HG03571 (cell line): Measurements from ENCODE around the gene RPRML.
"Not testable (repeated sequence)": the region's sequence is repeated elsewhere in the genome, so short reads cannot be mapped to it uniquely, and the experiment has no call there.

Source experiments
- ATAC-seq: cut with Tn5 transposase; IDR thresholded peaks from one replicate; pipeline ENCODE4 v1.9.1; 2021; ENCODE audit not compliant: unreplicated experiment

The RPRML gene

DNA sequence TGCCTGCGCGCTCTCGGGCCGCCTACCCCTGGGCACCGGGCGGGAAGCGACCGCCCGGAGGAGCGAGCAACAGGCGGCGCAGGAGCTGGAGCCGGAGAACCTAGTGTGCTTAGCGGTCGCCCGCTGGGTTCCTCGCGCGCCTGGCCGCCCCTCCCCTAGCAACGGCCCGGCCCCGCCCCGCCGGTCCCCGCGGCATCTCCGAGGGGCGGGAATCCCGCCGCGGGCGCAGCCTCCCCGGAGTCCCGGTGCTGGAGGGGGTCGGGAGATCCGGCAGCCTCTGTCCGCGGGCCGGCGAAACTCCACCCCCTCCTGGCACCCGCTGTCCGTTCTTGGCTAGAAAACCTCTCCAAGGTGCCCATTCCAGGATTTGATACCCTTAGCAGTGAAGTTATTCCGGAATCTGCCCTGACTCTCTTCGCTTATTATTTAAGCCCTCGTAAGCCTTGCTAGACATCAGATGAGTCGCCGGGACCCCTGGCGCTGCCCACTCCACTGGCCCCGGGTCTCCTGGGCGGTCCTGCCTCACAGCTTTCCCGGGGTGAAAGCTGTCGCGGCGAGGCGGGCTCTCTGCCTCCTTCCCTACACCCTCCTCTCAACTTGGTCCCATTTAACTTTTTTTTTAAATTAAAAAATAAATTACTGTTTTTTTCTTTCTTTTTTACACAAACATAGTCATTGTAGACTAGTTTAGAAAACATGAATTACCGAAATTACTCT lies at the start of gene RPRML:
TSS of gene RPRML (minus strand) at position 107 of the 717 bp plus-strand sequence. CDS start 246 bp downstream, outside the sequence.
- no peak for ATAC-seq

DNA sequence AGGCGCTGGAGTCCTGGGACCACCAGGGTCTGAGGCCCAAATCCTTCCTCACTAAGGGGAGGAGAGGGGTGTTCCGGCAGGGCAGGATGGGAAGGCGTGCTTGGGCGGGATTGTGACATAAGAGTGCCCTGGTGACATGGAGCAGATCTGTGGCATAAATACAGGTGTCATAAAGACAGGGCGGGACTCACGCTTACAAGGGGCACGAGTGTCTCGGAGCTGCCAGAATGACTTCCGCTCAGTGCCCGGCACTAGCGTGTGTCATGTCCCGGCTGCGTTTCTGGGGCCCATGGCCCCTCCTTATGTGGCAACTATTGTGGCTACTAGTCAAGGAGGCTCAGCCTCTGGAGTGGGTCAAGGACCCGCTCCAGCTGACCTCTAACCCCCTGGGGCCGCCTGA lies 37.9 kb upstream of the RPRML start:
- not testable (repeated sequence) for ATAC-seq

DNA sequence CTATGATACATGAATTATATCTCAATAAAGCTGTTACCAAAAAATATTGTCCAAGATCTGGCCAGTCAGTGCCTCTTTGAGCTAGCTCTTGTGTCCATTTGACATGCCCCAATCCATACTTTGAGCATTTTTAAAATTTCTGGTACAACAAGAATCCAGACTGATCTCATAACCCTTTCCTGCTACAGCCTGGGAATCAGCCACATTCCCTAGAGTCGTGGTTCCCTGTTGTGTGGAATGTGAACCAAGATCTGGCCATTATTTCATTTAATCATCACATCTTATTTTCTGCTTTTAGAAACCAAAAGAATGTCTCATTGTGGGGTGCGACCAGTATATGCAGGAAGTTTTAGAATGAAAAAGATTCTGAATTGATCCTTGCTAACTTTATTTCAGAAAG lies 34.3 kb upstream of the RPRML start:
- ATAC-seq = no peak

- no peak for ATAC-seq
These were observed 33.4 kb upstream of the RPRML start for GRCh38 chr17:47012457-47012856.

GRCh38 chr17:47009759-47010594 lies 30.9 kb upstream of the RPRML start:
- no peak for ATAC-seq

DNA sequence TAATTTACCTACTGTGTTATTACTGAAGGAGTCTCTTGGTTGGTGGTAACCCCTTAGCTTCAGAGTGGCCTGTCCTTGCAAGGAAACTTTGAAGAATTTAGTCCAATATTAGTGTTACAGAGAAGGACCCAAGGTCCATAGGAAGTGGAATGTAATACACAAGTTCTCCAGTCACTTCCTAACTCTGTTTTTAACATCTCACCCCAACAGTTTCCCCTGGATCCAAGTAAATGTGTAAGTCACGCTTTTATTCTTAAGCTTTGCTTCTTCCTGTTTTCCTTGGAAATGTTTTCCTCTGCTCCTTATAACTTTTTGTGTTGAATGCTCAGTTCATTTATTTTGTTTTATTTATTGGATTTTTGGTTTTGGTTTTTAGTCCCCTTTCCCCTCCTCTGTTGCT lies 25.9 kb upstream of the RPRML start:
- no peak for ATAC-seq

DNA sequence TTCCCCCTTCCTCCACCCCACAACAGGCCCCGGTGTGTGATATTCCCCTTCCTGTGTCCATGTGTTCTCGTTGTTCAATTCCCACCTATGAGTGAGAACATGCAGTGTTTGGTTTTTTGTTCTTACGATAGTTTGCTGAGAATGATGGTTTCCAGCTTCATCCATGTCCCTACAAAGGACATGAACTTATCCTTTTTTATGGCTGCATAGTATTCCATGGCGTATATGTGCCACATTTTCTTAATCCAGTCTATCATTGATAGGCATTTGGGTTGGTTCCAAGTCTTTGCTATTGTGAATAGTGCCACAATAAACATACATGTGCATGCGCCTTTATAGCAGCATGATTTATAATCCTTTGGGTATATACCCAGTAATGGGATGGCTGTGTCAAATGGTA lies 24.8 kb upstream of the RPRML start:
- not testable (repeated sequence) for ATAC-seq

DNA sequence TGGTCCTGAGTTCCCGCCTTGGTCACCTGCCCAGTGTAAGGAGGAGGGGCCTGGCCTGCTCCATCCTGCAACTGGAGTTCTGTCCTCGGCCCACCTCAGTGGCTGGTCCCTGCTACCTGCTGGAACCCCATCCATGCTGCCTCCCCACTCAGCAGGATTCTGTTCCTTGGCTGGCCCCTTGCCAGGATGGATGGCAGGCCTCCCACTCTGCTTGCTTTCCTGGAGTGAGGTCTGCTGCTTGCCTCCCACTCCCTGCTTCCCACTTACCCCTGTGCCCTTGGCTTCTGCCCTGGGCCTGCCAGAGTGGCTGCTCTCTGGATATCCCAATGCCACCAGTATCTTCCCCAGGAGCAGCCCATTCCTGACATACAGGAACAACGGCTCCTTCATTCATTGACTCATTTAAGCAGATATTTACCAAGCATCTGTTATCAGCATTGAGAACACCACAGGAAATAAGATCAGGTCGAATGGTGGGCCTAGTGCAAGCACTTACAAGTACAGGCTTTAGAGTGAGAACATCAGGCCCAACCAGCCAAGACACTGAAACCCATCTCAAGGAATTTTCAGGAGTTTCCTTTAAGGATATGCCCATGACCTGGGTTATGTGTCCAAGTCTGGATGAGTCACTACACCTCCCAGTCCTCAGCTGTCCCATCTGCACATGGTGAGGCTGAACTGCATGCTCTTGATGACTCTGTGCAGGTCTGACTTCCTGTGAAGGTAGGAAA lies 17.0 kb upstream of the RPRML start:
- ATAC-seq = no peak

- no peak for ATAC-seq
These were observed 15.9 kb upstream of the RPRML start for GRCh38 chr17:46994993-46995392.

DNA sequence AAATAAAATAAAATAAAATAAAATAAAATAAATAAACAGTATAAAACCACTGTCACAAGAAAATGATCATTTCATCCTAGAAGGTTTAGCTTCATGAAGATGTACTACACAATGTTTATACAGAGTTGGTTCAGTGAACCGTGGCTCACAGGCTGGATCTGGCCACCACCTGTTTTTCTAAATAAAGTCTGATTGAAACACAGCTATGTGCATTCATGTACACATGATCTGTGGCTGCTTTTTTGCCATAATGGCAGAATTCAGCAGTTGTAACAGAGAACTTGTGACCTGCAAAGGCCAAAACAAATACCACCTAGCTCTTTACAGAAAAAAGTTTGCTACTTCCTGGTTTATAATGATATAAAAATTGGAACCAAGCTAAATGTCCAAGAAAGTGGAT lies 12.6 kb upstream of the RPRML start:
- ATAC-seq = no peak

- no peak for ATAC-seq
These were observed 10.8 kb upstream of the RPRML start for GRCh38 chr17:46989637-46990431.

- ATAC-seq = not testable (repeated sequence)
These were observed 8.9 kb upstream of the RPRML start for GRCh38 chr17:46987927-46988326.

GRCh38 chr17:46986366-46986765 lies 7.3 kb upstream of the RPRML start:
- ATAC-seq = no peak

GRCh38 chr17:46984892-46985291 lies 5.8 kb upstream of the RPRML start:
- no peak for ATAC-seq

GRCh38 chr17:46984341-46984740 lies 5.3 kb upstream of the RPRML start:
- ATAC-seq = no peak

DNA sequence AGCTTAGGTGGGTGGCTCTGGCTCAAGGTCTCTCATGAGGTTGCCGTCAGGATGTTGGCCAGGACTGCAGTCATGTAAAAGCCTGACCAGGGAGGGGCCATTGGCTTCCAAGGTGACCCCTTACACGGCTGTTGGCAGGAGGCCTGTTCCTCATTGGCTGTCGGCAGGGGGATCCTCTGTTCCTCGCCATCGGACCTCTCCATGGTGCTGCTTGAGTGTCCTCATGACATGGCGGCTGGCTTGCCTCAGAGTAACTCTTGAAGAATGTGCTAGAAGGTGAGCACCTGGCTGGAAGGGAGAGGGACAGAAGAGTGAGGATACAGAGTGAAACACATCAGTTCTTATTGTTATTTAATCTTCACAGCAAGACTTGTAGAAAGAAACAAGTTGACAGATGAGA lies 4.7 kb upstream of the RPRML start:
- ATAC-seq = no peak

DNA sequence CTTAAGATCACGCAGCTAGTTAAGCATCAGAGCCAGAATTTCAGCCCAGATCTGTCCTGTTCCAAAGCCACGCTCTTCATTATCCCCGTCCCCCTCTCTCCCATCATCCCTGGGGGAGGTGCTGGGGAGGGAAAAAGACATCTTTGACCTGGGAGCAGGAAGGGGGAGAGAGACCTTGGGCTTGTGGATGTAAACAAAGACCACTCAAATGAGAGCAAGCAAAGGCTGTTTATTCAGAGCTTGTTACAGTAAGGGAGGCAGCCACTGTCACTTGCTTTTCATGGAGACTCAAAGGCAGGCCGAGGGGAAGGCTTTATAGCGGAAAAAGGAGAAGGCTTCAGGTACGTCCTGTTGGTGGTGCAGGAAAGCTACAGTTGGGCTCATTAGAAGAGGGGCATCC lies 3.5 kb upstream of the RPRML start:
- no peak for ATAC-seq

GRCh38 chr17:46978489-46979146 lies 435 bp downstream of the RPRML start:
- no peak for ATAC-seq

DNA sequence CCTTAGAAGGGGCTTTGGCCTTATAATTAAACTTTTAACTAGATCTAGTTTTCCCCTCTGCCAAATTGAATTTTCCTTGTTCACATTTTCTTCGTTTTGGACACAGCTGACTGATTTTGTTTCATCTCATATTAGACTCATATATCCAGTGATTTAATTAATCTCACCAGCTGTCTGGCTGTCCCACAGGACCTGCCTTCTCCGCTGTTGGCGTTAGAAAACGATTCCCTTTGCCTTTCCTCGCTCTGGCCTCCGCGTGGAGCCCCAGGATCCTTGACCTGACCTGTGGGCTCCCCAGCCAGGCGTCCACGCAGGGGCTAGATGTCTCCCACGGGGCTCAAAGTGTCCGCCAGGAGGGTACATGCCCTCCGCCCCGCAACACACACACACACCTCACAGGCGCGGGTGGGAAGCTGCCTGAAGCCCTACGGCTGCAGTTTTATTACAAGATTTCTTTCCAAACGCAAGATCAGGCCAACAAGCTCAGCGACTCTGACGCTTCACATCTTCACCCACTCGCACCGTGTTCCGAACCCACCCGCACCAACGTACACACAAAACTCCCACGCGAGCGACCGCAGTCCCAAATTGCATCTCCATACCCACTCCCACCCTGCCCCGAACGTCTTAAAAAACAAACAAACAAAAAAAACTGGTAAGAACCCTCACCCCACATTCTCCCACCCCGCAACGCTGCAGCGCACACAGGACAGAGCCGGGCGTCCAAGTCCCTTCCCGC lies 1.1 kb downstream of the RPRML start:
- ATAC-seq = no peak

DNA sequence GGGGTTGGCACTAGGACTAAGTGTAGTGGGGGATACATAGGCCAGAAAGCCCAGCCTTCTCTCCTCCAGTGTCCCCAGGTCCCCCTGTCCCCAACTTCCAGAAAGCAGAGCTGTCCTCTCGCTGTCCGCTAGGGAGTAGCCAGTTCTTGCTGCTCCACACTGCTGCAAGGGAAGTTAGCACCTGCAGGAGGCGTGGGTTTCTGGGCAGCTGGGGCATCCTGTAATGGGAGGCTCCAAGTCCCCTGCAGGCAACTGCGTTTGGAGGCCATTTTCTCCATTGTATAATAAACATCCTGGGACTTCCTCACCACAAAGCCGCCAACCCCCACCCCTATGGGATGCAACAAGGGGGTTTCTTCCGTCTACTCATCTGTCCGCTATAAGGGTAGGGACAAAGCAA lies 1.7 kb downstream of the RPRML start:
- no peak for ATAC-seq
